ENCODE measurements around the gene NKAIN1. TPM values are rescaled to one million over a fixed set of nuclear protein-coding genes. Genes with fewer than 3 reads are reported as not detected.

Gene NKAIN1
- total and polyA plus RNA-seq, 2 of the 13 experiments (the other 11 are each of a cell fraction or from before 2014, with no cell fraction given) = 0.29 to 0.40 TPM

GRCh38 chr1:31273619-31274018, 33.9 kb upstream of the NKAIN1 start:
- H3K4me2 ChIP-seq (ENCODE audit: low read depth, low read length) = no peak overlapping the region
- H3K9me3 ChIP-seq (ENCODE audit: low read length) = no peaks in the 10 kb centered on the region
- no peak overlapping the region for H3K9ac ChIP-seq (ENCODE audit: insufficient read depth, low read depth, low read length)
- TF ChIP-seq ZNF282 (IDR thresholded peaks at IDR 0.05; ENCODE audit: partially characterized antibody) = no peak
- TF ChIP-seq THAP8 (CRISPR knock-in tag; IDR thresholded peaks at IDR 0.05; ENCODE audit: borderline replicate concordance) = no peak
- TF ChIP-seq SP5 (CRISPR knock-in tag; IDR thresholded peaks at IDR 0.05; ENCODE audit: borderline replicate concordance, low read depth) = no peak
- no peak for TF ChIP-seq ZSCAN5A (CRISPR knock-in tag; IDR thresholded peaks at IDR 0.05; ENCODE audit: borderline replicate concordance)
- no peak for TF ChIP-seq ARNT2 (CRISPR knock-in tag; IDR thresholded peaks at IDR 0.05; ENCODE audit: low read depth)
- no peak for TF ChIP-seq ZNF124 (CRISPR knock-in tag; IDR thresholded peaks at IDR 0.05)
- no peak for TF ChIP-seq SETDB1 (CRISPR knock-in tag; IDR thresholded peaks at IDR 0.05; ENCODE audit: borderline replicate concordance)
- no peak for TF ChIP-seq CBFB (CRISPR knock-in tag; IDR thresholded peaks at IDR 0.05)
- no peak for TF ChIP-seq ASH2L (IDR thresholded peaks at IDR 0.05; ENCODE audit: insufficient read length, low read depth, low read length)
- no peak for TF ChIP-seq FOXK1 (CRISPR knock-in tag; IDR thresholded peaks at IDR 0.05; ENCODE audit: borderline replicate concordance, low read depth)
- no peak for TF ChIP-seq ZBTB14 (CRISPR knock-in tag; IDR thresholded peaks at IDR 0.05)
- TF ChIP-seq ZFY (CRISPR knock-in tag; IDR thresholded peaks at IDR 0.05) = no peak
- TF ChIP-seq MXD4 (CRISPR knock-in tag; IDR thresholded peaks at IDR 0.05) = no peak
- TF ChIP-seq SRSF9 (IDR thresholded peaks at IDR 0.05; ENCODE audit: borderline replicate concordance, insufficient read depth, low read depth, low read length, poor library complexity, severe bottlenecking) = no peak
- no peak for TF ChIP-seq BCL3 (CRISPR knock-in tag; IDR thresholded peaks at IDR 0.05)
- no peak for TF ChIP-seq ATF2 (CRISPR knock-in tag; IDR thresholded peaks at IDR 0.05)
- DNase-seq (ENCODE audit: low spot score) (no peak), FAIRE-seq (no peak), ATAC-seq (no peak)
- no peak overlapping the region for H2AFZ ChIP-seq (ENCODE audit: low read length)
- no peaks in the 10 kb centered on the region for H4K20me1 ChIP-seq (ENCODE audit: insufficient read depth, low read length)
- H3K4me1 ChIP-seq (ENCODE audit: insufficient read depth, low read length) = no peaks in the 10 kb centered on the region
- H3K27me3 ChIP-seq (ENCODE audit: control insufficient read depth in 1 of 2, insufficient read depth in 2 of 2, low read length in 2 of 2) = no peaks in the 10 kb centered on the region
- in situ Hi-C loops (cut with HindIII; ENCODE audit: extremely low pct_ligation_motif_present, low pct_unique_long_range_greater_than_20kb) (no loop called here), intact Hi-C loops (cut with micrococcal nuclease; ENCODE audit: unreplicated experiment) (no loop called here)
- H3K27ac ChIP-seq (ENCODE audit: extremely low read length, insufficient read depth, low read length) = no peak overlapping the region
- 94% methylated on average over 2 of the region's 2 CpGs for WGBS (ENCODE audit: low lambda C conversion rate)
- no peak overlapping the region for H3K4me3 ChIP-seq (replicated peaks in 1 of 3; ENCODE audit: insufficient read depth in 1 of 3, low read depth in 2 of 3, low read length in 3 of 3)
- peaks cover 3% of the 10 kb centered on the region for H3K79me2 ChIP-seq (ENCODE audit: insufficient read depth, low read length)
- no TSS peak for BruUV-seq (replicated peaks)
- CTCF ChIA-PET (ENCODE audit: low intra/inter-chr PET ratio, low total read pairs) = no interaction called here
- H3K36me3 ChIP-seq (replicated peaks in 1 of 2; ENCODE audit: control insufficient read depth in 1 of 2, insufficient read depth in 2 of 2, low read length in 2 of 2) = peaks cover 21 to 74% of the 10 kb centered on the region in 2 experiments
- POLR2A ChIA-PET = interaction anchor here (2.7 kb wide), 1 partner anchor 23 kb away, joined by 8 read pairs; the partner anchor contains the start of genes SNRNP40 and ZCCHC17

All from HepG2 (cell line).